ENCODE data around the gene MIPOL1. TPM values are rescaled to one million over a fixed set of nuclear protein-coding genes. Genes with fewer than 3 reads are reported as not detected.

MIPOL1 gene
- total and polyA plus RNA-seq, 2 of the 13 experiments (the other 11 are each of a cell fraction or from before 2014, with no cell fraction given): 8.6 to 34.2 TPM

- TF ChIP-seq, protein P1, sequence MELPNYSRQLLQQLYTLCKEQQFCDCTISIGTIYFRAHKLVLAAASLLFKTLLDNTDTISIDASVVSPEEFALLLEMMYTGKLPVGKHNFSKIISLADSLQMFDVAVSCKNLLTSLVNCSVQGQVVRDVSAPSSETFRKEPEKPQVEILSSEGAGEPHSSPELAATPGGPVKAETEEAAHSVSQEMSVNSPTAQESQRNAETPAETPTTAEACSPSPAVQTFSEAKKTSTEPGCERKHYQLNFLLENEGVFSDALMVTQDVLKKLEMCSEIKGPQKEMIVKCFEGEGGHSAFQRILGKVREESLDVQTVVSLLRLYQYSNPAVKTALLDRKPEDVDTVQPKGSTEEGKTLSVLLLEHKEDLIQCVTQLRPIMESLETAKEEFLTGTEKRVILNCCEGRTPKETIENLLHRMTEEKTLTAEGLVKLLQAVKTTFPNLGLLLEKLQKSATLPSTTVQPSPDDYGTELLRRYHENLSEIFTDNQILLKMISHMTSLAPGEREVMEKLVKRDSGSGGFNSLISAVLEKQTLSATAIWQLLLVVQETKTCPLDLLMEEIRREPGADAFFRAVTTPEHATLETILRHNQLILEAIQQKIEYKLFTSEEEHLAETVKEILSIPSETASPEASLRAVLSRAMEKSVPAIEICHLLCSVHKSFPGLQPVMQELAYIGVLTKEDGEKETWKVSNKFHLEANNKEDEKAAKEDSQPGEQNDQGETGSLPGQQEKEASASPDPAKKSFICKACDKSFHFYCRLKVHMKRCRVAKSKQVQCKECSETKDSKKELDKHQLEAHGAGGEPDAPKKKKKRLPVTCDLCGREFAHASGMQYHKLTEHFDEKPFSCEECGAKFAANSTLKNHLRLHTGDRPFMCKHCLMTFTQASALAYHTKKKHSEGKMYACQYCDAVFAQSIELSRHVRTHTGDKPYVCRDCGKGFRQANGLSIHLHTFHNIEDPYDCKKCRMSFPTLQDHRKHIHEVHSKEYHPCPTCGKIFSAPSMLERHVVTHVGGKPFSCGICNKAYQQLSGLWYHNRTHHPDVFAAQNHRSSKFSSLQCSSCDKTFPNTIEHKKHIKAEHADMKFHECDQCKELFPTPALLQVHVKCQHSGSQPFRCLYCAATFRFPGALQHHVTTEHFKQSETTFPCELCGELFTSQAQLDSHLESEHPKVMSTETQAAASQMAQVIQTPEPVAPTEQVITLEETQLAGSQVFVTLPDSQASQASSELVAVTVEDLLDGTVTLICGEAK (IDR thresholded peaks at IDR 0.05): no peak
- TF ChIP-seq, protein P1 (CRISPR knock-in tag; IDR thresholded peaks at IDR 0.05): no peak
- TF ChIP-seq ZNF251 (CRISPR knock-in tag; IDR thresholded peaks at IDR 0.05): no peak
- TF ChIP-seq ARNT2 (CRISPR knock-in tag; IDR thresholded peaks at IDR 0.05; ENCODE audit: low read depth): no peak
- no peak for TF ChIP-seq ZKSCAN5 (CRISPR knock-in tag; IDR thresholded peaks at IDR 0.05)
Measured at GRCh38 chr14:37150414-37150813, 47.3 kb upstream of the MIPOL1 start (continued).
